Mammary epithelial cell (primary cell): ENCODE measurements around the gene PACSIN1.

Experiments
- CTCF ChIP-seq, 2 donors: IDR thresholded peaks in 1 of 2; conservative IDR thresholded peaks in 1 of 2; 2 replicates each; pipeline ENCODE4 v1.5.1; 2011 to 2012; ENCODE audit warnings: inconsistent platforms in 2 of 2, low read length in 2 of 2, mild to moderate bottlenecking in 2 of 2, control low read depth in 1 of 2, low read depth in 1 of 2; ENCODE audit not compliant: insufficient read depth in 1 of 2; ENCODE audit errors: extremely low read depth in 1 of 2
- EZH2 ChIP-seq: IDR thresholded peaks from 2 replicates; pipeline ENCODE4 v1.6.1; 2012; ENCODE audit warnings: low read length, inconsistent platforms, borderline replicate concordance

DNA sequence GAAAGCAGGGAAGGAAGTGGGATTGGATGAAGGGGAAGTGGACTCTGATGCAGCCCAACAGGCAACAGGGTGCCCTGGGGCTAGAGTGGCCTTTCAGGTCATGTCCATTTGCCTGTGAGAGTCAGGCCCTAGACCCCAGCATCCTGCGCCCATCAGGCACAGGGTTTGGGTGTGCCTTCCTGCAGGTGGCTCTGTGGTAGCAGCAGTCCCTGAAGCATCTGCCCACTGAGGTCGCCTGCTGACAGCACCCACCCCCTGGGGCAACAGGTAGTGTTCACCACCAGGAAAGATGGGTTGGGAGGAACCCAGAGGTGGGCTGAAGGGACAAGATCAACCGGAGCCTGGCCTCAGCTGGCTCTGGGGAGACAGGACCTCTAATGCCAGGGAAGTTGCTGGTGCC is 3.6 kb downstream of the PACSIN1 start:
- TF ChIP-seq CTCF (conservative IDR thresholded peaks at IDR 0.05 in 1 of 2, IDR thresholded peaks at IDR 0.05 in 1 of 2; ENCODE audit: extremely low read depth in 1 of 2, insufficient read depth in 1 of 2, low read depth in 1 of 2, low read length in 2 of 2) (no peak), EZH2 (no peak)
